Midbrain (tissue), 1 donor: Measurements from ENCODE around the gene TMEM128.
"Not testable (repeated sequence)": the region's sequence is repeated elsewhere in the genome, so short reads cannot be mapped to it uniquely, and the experiment has no call there.

ENCODE experiments used
- DNase-seq: peaks from one replicate; lab custom pipeline; 2025; lab: John Stamatoyannopoulos, UW

The TMEM128 gene

DNA sequence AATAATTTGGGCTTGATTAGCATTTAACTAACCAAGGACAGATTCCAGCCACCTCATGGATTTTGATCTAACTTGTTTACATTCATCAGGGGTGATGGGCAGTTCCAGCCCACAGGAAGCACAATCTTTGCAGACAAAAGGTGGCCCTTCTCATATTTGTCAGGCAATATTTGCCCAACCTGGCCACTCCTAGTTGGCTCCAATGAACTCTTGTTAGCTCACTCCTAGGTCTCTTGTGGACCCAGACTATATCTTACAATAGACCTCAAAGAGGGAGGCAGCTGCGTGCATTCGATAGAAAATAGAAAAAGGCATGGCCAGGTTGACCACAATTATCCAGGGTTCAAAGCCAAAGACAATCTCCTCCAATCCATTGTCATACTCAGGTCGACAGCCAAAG is 59.5 kb downstream of the TMEM128 start:
- DNase-seq, result not testable (repeated sequence)
